Astrocyte (in vitro differentiated cells and primary cell): ENCODE results near the gene SLX1A. TPM values are rescaled to one million over a fixed set of nuclear protein-coding genes. Genes with fewer than 3 reads are reported as not detected.
"Not testable (repeated sequence)": the region's sequence is repeated elsewhere in the genome, so short reads cannot be mapped to it uniquely, and the experiment has no call there.

Source experiments
- DNase-seq: peaks from one replicate; pipeline ENCODE4 v3.0.0-alpha.2; 2010; ENCODE audit warnings: low read depth
- FAIRE-seq: peaks from 2 replicates; lab custom pipeline; 2011; peaks lifted over from hg19 to GRCh38; lab: Jason Lieb, UNC
- H2AFZ ChIP-seq: 2 replicates; pipeline ENCODE4 v1.6.0; 2012; ENCODE audit warnings: low read depth, low read length, inconsistent platforms
- H3K27ac ChIP-seq: 2 replicates; pipeline ENCODE4 v1.5.1; 2011; ENCODE audit warnings: low read depth, low read length, inconsistent platforms
- H3K27me3 ChIP-seq: 2 replicates; pipeline ENCODE4 v1.6.0; 2011; ENCODE audit warnings: low read length, inconsistent platforms; ENCODE audit not compliant: insufficient read depth
- H3K36me3 ChIP-seq: 2 replicates; pipeline ENCODE4 v1.5.1; 2011; ENCODE audit warnings: low read length, inconsistent platforms; ENCODE audit not compliant: insufficient read depth
- H3K4me1 ChIP-seq: 2 replicates; pipeline ENCODE4 v1.5.1; 2011; ENCODE audit warnings: low read length, inconsistent platforms; ENCODE audit not compliant: insufficient read depth
- H3K4me2 ChIP-seq: 2 replicates; pipeline ENCODE4 v1.6.0; 2012; ENCODE audit warnings: low read length, inconsistent platforms
- H3K4me3 ChIP-seq: 2 replicates; pipeline ENCODE4 v1.5.1; 2011; ENCODE audit warnings: low read depth, mild to moderate bottlenecking, low read length, inconsistent platforms; ENCODE audit not compliant: insufficient read depth
- H3K79me2 ChIP-seq: 2 replicates; pipeline ENCODE4 v1.6.0; 2012; ENCODE audit warnings: mild to moderate bottlenecking, low read length, inconsistent platforms; ENCODE audit not compliant: insufficient read depth
- H3K9ac ChIP-seq: 2 replicates; pipeline ENCODE4 v1.6.0; 2012; ENCODE audit warnings: mild to moderate bottlenecking, low read length, inconsistent platforms
- H3K9me3 ChIP-seq: 2 replicates; pipeline ENCODE4 v1.5.1; 2012; ENCODE audit warnings: low read depth, mild to moderate bottlenecking, low read length, inconsistent platforms; ENCODE audit not compliant: insufficient read depth
- H4K20me1 ChIP-seq: 2 replicates; pipeline ENCODE4 v1.6.0; 2012; ENCODE audit warnings: low read length, inconsistent platforms; ENCODE audit not compliant: insufficient read depth
- H3K27ac Mint-ChIP-seq: one replicate; pipeline ENCODE4 v1.8.0; 2021; ENCODE audit warnings: mild to moderate bottlenecking, mixed read lengths; ENCODE audit not compliant: unreplicated experiment
- H3K27me3 Mint-ChIP-seq: one replicate; pipeline ENCODE4 v1.8.0; 2021; ENCODE audit warnings: low read depth, mixed read lengths; ENCODE audit not compliant: unreplicated experiment
- H3K36me3 Mint-ChIP-seq: one replicate; pipeline ENCODE4 v1.8.0; 2021; ENCODE audit warnings: low read depth, mixed read lengths; ENCODE audit not compliant: unreplicated experiment
- H3K4me1 Mint-ChIP-seq: one replicate; pipeline ENCODE4 v1.8.0; 2021; ENCODE audit warnings: low read depth, mixed read lengths; ENCODE audit not compliant: unreplicated experiment
- H3K4me3 Mint-ChIP-seq: one replicate; pipeline ENCODE4 v1.8.0; 2021; ENCODE audit warnings: mild to moderate bottlenecking, moderate library complexity, mixed read lengths; ENCODE audit not compliant: unreplicated experiment
- H3K9me3 Mint-ChIP-seq: one replicate; pipeline ENCODE4 v1.8.0; 2021; ENCODE audit warnings: mild to moderate bottlenecking, mixed read lengths; ENCODE audit not compliant: unreplicated experiment
- total RNA-seq: library from RNA; stranded (reverse); gene quantifications from 2 replicates; pipeline ENCODE4 v1.2.1, GENCODE V29; 2021

The SLX1A gene
- total RNA-seq, 1 donor from 2014 or later, result 10.9 TPM

DNA sequence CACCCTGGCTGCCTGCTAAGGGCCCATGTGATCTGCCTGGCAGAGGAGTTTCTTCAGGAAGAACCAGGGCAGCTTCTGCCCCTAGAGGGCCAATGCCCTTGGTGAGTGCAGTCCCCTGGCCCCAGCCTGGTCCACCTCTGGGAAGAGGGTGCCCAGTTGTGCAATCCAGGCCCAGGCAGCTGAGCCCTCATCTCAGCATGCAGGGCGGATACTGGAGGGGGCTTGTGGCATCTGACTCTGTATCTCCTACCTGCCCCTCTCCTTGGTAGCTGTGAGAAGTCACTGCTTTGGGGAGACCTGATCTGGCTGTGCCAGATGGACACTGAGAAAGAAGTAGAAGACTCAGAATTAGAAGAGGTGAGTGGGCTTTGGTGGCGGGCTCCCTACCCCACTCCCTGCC lies 3.3 kb downstream of the SLX1A start:
- H3K79me2 ChIP-seq, H3K27ac Mint-ChIP-seq, H3K9me3 Mint-ChIP-seq, H3K4me1 ChIP-seq, H3K27ac ChIP-seq, H3K4me3 ChIP-seq, H3K4me3 Mint-ChIP-seq, H3K36me3 ChIP-seq, H3K36me3 Mint-ChIP-seq, DNase-seq, H2AFZ ChIP-seq, H4K20me1 ChIP-seq, H3K9me3 ChIP-seq, H3K9ac ChIP-seq, H3K27me3 ChIP-seq, H3K27me3 Mint-ChIP-seq, FAIRE-seq, H3K4me2 ChIP-seq, H3K4me1 Mint-ChIP-seq: not testable (repeated sequence)

DNA sequence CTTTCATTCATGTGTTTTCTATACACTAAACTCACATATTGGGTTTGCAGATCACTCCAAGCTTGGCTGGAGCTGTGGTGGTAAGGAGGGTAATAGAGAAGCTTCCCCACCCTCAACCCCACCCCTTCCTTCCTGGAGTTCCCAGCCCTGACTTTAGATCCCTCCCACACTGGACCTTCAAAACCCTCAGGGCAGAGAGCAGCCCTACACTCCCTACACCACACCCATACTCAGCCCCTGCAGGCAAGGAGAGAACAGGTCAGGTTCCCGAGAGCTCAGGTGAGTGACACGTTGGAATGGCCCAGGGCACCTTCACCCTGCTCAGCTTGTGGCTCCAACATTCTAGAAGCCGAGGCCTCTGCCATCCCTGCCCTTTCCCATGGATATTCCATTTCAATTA lies 5.4 kb downstream of the SLX1A start, which contains the start of gene SULT1A3:
TSS of gene SULT1A3 (plus strand) at position 207 of the 400 bp plus-strand sequence. CDS start 1,474 bp downstream, outside the sequence.
- not testable (repeated sequence) for H3K79me2 ChIP-seq, H3K9me3 Mint-ChIP-seq, H3K27ac Mint-ChIP-seq, H3K36me3 Mint-ChIP-seq, H3K9me3 ChIP-seq, H3K4me3 ChIP-seq, H3K27ac ChIP-seq, H3K36me3 ChIP-seq, H3K27me3 ChIP-seq, H3K9ac ChIP-seq, H4K20me1 ChIP-seq, H2AFZ ChIP-seq, H3K4me1 ChIP-seq, H3K4me1 Mint-ChIP-seq, H3K4me3 Mint-ChIP-seq, H3K27me3 Mint-ChIP-seq, H3K4me2 ChIP-seq, DNase-seq, FAIRE-seq

DNA sequence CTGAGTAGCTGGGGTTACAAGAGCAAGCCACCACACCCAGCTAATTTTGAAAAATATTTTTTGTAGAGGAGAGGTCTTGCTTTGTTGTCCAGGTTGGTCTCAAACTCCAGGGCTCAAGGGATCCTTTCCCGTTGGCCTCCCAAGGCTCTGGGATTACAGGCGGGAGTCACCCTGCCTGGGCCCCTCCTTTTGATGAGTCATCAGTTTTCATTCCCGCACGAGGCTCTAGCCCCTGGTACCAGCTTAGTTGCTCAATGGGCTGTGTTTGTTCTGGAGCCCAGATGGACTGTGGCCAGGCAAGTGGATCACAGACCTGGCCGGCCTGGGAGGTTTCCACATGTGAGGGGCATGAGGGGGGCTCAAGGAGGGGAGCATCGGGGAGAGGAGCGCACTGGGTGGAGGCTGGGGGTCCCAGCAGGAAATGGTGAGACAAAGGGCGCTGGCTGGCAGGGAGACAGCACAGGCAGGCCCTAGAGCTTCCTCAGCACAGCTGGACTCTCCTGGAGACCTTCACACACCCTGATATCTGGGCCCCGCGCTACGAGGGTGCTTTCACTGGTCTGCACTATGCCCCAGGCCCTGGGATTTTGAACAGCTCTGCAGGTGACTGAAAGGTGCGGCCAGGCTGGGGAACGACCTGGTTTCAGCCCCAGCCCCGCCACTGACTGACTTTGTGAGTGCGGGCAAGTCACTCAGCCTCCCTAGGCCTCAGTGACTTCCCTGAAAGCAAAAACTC lies 6.1 kb downstream of the SLX1A start:
- not testable (repeated sequence) for H3K27me3 Mint-ChIP-seq, H3K4me3 Mint-ChIP-seq, H3K4me1 Mint-ChIP-seq, H3K79me2 ChIP-seq, H3K27me3 ChIP-seq, H3K9me3 Mint-ChIP-seq, DNase-seq, H3K9ac ChIP-seq, H3K36me3 Mint-ChIP-seq, H2AFZ ChIP-seq, H3K4me3 ChIP-seq, H3K27ac Mint-ChIP-seq, FAIRE-seq, H3K9me3 ChIP-seq, H3K36me3 ChIP-seq, H3K27ac ChIP-seq, H3K4me1 ChIP-seq, H4K20me1 ChIP-seq, H3K4me2 ChIP-seq

DNA sequence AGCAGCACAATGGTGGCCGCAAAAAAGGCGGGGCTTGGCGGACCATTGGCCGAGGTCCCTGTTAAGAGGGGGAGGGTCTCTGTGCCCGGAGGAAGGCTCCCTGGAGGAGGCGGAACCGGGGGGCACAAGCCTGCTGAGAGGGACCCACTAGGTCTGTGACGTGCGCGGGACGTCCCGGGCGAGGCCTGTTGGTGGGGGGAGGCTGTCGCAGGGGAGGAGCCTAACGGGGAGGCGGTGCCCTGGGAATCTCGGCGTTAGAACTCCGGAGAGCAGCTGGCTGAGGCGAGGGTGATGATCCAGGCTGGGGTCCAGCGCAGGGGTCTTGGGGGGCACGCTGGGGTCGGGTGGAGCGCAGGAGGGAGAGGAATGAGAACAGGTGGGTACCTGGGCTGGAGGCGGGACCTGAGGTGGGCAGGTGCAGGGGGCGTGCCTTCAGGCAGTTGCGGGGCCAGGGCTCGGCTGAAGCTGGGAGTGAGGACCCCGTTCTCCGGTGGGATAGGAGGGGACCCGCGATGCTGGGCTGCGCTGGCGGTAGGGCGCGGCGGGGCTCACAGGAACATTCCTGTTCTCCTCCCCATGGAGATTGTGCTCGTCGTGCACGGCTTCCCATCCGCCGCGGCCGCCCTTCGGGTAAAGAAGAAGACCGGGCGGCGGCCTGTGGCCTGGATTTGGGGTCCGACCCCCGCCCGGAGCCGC lies 12.0 kb downstream of the SLX1A start:
- H3K27ac ChIP-seq, H3K9ac ChIP-seq, H3K27ac Mint-ChIP-seq, H3K27me3 ChIP-seq, H3K36me3 ChIP-seq, H3K4me3 ChIP-seq, H4K20me1 ChIP-seq, FAIRE-seq, H3K9me3 ChIP-seq, H2AFZ ChIP-seq, DNase-seq, H3K9me3 Mint-ChIP-seq, H3K4me1 Mint-ChIP-seq, H3K4me3 Mint-ChIP-seq, H3K27me3 Mint-ChIP-seq, H3K79me2 ChIP-seq, H3K36me3 Mint-ChIP-seq, H3K4me1 ChIP-seq: not testable (repeated sequence)
- H3K4me2 ChIP-seq, result peak overlapping the region; percentile 64

DNA sequence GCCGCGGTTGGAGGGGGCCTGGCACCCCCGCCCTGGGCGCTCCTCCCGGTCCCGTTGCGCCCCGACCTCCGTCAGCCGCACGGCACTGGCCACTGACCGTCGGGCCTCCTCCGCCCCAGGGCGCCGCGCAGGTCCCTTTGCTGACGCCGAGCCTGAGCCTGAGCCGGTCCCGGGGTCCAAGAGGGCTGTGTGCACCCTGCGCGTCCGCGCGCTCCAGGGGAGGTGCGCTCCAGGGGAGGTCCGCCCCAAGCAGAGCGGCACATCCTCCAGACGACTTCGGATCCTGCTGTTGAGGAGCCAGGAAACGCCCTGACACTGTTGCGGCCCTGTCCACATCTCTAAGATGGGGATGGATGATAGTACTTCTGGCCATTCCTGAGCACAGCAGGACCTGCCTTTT lies 12.6 kb downstream of the SLX1A start:
- FAIRE-seq, H3K4me1 Mint-ChIP-seq, H3K9ac ChIP-seq, H3K27ac Mint-ChIP-seq, H3K4me3 Mint-ChIP-seq, H3K79me2 ChIP-seq, H4K20me1 ChIP-seq, H3K36me3 Mint-ChIP-seq, DNase-seq, H3K4me3 ChIP-seq, H3K27me3 Mint-ChIP-seq, H2AFZ ChIP-seq, H3K4me2 ChIP-seq, H3K9me3 ChIP-seq, H3K27ac ChIP-seq, H3K9me3 Mint-ChIP-seq, H3K36me3 ChIP-seq, H3K27me3 ChIP-seq, H3K4me1 ChIP-seq: not testable (repeated sequence)
